HG03045 (cell line): Measurements from ENCODE around the gene TEX261.
"Not testable (repeated sequence)": the region's sequence is repeated elsewhere in the genome, so short reads cannot be mapped to it uniquely, and the experiment has no call there.

Experiments used
- ATAC-seq: cut with Tn5 transposase; IDR thresholded peaks from one replicate; pipeline ENCODE4 v1.9.1; 2021; ENCODE audit warnings: mild to moderate bottlenecking, moderate library complexity; ENCODE audit not compliant: unreplicated experiment

The TEX261 gene

GRCh38 chr2:71000780-71001591 is 6.3 kb upstream of the TEX261 start:
- peak; percentile 85 for ATAC-seq

DNA sequence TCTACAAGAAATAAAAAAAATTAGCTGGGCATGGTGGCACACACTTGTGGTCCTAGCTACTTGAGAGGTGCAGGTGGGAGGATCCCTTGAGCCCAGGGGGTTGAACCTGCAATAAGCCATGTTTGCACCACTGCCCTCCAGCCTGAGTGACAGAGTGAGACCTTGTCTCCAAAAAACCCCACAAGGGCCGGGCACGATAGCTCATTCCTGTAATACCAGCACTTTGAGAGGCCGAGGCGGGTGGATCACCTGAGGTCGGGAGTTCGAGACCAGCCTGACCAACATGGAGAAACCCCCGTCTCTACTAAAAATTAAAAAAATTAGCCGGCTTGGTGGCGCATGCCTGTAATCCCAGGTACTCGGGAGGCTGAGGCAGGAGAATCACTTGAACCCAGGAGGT is 5.3 kb upstream of the TEX261 start:
- ATAC-seq = not testable (repeated sequence)

DNA sequence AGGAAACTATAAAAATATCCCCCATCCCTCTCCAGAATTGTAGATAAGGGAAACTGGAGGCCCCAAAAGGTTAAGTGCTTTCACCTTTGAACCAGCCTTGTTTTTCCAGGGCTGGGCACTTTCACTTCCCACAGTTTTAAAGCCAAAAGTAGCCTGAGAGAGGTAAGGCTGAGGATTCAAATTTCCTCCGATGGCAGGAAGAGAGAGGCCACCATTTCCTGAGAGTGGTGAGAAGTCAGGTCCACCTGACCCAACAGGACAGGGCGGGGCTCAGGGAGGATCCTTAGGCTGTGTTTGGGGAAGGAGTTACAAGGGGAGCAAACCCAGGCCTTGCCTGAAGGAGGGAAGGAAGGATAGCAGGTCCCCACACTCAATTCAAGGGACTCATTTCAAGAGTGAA is 4.7 kb upstream of the TEX261 start:
- ATAC-seq = no peak

DNA sequence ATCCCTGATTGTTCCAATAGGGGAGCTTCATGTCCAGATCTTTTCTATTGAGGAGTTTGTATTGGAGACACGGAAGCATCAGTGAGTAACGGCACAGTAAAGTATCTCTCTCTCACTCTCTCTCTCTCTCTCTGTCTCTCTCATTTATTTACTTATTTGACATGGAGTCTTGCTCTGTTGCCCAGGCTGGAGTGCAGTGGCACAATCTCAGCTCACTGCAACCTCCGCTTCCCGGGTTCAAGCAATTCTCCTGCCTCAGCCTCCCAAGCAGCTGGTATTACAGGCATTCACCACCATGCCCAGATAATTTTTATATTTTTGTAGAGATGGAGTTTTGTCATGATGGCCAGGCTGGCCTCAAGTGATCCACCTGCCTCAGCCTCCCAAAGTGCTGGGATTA is 4.2 kb upstream of the TEX261 start:
- not testable (repeated sequence) for ATAC-seq

- ATAC-seq = peak; percentile 27
Measured at GRCh38 chr2:70995426-70995729, 705 bp upstream of the TEX261 start.

DNA sequence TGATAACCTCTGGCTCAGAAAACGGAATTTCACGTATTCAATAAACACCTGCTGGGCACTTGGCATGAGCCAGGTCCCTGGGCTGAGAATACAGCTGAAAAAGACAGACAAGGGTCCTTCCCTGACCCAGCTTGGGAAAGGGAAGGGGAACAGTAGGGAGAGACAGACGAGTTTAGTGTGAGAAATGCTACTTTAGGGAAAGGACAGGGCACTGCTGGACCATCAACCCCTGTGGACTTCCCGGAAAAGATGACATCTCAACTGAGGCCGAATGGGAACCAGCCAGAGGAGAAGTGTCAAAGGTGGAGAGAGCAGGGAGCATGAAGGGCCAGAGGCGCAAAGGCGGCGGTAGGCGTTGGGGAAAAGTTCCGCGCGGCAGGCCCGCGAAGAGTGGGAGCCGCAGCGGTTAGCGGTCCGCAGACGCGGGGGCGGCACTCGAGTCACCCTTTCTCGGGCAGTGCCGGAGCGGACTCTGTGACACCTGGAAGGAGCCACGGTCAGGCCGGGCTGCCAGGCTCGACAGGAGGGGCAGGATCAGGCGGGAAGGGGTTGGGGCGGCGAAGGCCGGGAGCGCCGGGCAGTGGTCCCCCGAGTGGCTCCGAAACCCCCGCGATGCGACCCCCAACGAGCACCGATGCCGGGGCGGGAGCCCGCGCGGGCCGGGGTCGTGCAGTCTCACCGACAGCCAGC is 519 bp downstream of the TEX261 start:
- ATAC-seq = peak; percentile 34

- no peak for ATAC-seq
Measured at GRCh38 chr2:70992945-70993853, 1.5 kb downstream of the TEX261 start.

DNA sequence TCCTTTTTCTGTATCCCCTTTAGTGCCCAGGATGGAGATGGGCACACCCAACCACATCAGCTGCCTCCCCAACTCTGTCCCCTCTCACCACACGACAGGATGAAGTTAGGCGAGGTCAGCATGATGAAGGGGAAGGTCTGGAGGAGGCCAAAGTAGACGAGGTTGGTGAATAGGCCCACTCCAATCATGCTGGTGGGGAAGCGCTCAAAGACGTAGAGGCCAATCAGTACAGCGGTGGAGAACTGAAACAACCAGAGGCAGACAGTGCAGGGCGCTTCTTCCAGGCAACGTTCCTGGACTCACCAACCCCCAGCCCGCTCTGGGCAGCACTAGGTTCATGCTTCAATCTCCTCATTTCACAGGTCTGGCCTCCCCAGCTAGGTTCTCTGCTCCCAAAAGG is 2.9 kb downstream of the TEX261 start:
- ATAC-seq = no peak

- no peak for ATAC-seq
Measured at GRCh38 chr2:70991142-70991541, 3.5 kb downstream of the TEX261 start.

- no peak for ATAC-seq
Measured at GRCh38 chr2:70990216-70990615, 4.5 kb downstream of the TEX261 start.

- ATAC-seq = no peak
Measured at GRCh38 chr2:70988726-70989648, 5.7 kb downstream of the TEX261 start.

GRCh38 chr2:70988151-70988550 is 6.5 kb downstream of the TEX261 start:
- ATAC-seq = no peak

- no peak for ATAC-seq
Measured at GRCh38 chr2:70987386-70987785, 7.3 kb downstream of the TEX261 start.

GRCh38 chr2:70986499-70987189 is 8.0 kb downstream of the TEX261 start:
- ATAC-seq = no peak

- no peak for ATAC-seq
Measured at GRCh38 chr2:70985956-70986355, 8.7 kb downstream of the TEX261 start.

- no peak for ATAC-seq
Measured at GRCh38 chr2:70985283-70985688, 9.4 kb downstream of the TEX261 start.

- ATAC-seq = peak; percentile 87
Measured at GRCh38 chr2:70984576-70985282, 9.9 kb downstream of the TEX261 start.

- no peak for ATAC-seq
Measured at GRCh38 chr2:70984228-70984575, 10.5 kb downstream of the TEX261 start.

- ATAC-seq = no peak
Measured at GRCh38 chr2:70983506-70984227, 11.0 kb downstream of the TEX261 start.
